Measurements from ENCODE around the gene CLVS2.

CLVS2 gene

GRCh38 chr6:123089226-123089625, 93.2 kb downstream of the CLVS2 start:
- Histone ChIP-seq H3K27me3 (ENCODE audit: insufficient read depth, low read depth) (no peaks in the 10 kb centered on the region), H3K4me1 (ENCODE audit: low read depth, poor library complexity, severe bottlenecking) (peaks cover 13% of the 10 kb centered on the region), H3K9ac (no peak overlapping the region), H3K4me2 (peak overlapping the region; percentile 21; the same call in 1 of the 2 replicates), H3K27ac (peak overlapping the region; percentile 28; the same call in 1 of the 2 replicates), H3K4me3 (IDR thresholded peaks at IDR 0.05; ENCODE audit: insufficient read depth, low read depth, low read length) (no peak overlapping the region), H3K36me3 (ENCODE audit: insufficient read depth) (no peaks in the 10 kb centered on the region), H4K20me1 (ENCODE audit: insufficient read depth) (no peaks in the 10 kb centered on the region), H3K79me2 (ENCODE audit: insufficient read depth, low read depth) (no peaks in the 10 kb centered on the region), H2AFZ (ENCODE audit: low read depth) (peak overlapping the region; percentile 18; the same call in 1 of the 2 replicates)
- TF ChIP-seq CTCF (conservative IDR thresholded peaks at IDR 0.05; ENCODE audit: low read depth, low read length): no peak

- Histone ChIP-seq H3K79me2 (ENCODE audit: insufficient read depth, low read depth) (no peaks in the 10 kb centered on the region), H2AFZ (ENCODE audit: low read depth) (no peak overlapping the region), H3K4me1 (ENCODE audit: low read depth, poor library complexity, severe bottlenecking) (peaks cover 13% of the 10 kb centered on the region), H3K4me2 (no peak overlapping the region), H3K4me3 (IDR thresholded peaks at IDR 0.05; ENCODE audit: insufficient read depth, low read depth, low read length) (no peak overlapping the region), H3K27ac (no peak overlapping the region), H4K20me1 (ENCODE audit: insufficient read depth) (no peaks in the 10 kb centered on the region), H3K9ac (no peak overlapping the region), H3K27me3 (ENCODE audit: insufficient read depth, low read depth) (no peaks in the 10 kb centered on the region), H3K36me3 (ENCODE audit: insufficient read depth) (no peaks in the 10 kb centered on the region)
- TF ChIP-seq CTCF (conservative IDR thresholded peaks at IDR 0.05; ENCODE audit: low read depth, low read length): no peak
Measured at GRCh38 chr6:123091091-123091895, 95.3 kb downstream of the CLVS2 start.

- Histone ChIP-seq H2AFZ (ENCODE audit: low read depth) (no peak overlapping the region), H3K4me3 (IDR thresholded peaks at IDR 0.05; ENCODE audit: insufficient read depth, low read depth, low read length) (no peak overlapping the region), H3K36me3 (ENCODE audit: insufficient read depth) (no peaks in the 10 kb centered on the region), H3K9ac (no peak overlapping the region), H3K27ac (no peak overlapping the region), H3K27me3 (ENCODE audit: insufficient read depth, low read depth) (no peaks in the 10 kb centered on the region), H3K79me2 (ENCODE audit: insufficient read depth, low read depth) (no peaks in the 10 kb centered on the region), H4K20me1 (ENCODE audit: insufficient read depth) (no peaks in the 10 kb centered on the region), H3K4me1 (ENCODE audit: low read depth, poor library complexity, severe bottlenecking) (peaks cover 13% of the 10 kb centered on the region), H3K4me2 (no peak overlapping the region)
- TF ChIP-seq CTCF (conservative IDR thresholded peaks at IDR 0.05; ENCODE audit: low read depth, low read length): no peak
Measured at GRCh38 chr6:123091896-123092271, 95.8 kb downstream of the CLVS2 start.

- H3K4me2 ChIP-seq: no peak overlapping the region
- no peak for TF ChIP-seq CTCF (conservative IDR thresholded peaks at IDR 0.05; ENCODE audit: low read depth, low read length)
- no peak overlapping the region for H3K27ac ChIP-seq
- H4K20me1 ChIP-seq (ENCODE audit: insufficient read depth): no peaks in the 10 kb centered on the region
- no peak overlapping the region for H3K9ac ChIP-seq
- H2AFZ ChIP-seq (ENCODE audit: low read depth): no peak overlapping the region
- no peaks in the 10 kb centered on the region for H3K27me3 ChIP-seq (ENCODE audit: insufficient read depth, low read depth)
- H3K36me3 ChIP-seq (ENCODE audit: insufficient read depth): no peaks in the 10 kb centered on the region
- no peaks in the 10 kb centered on the region for H3K79me2 ChIP-seq (ENCODE audit: insufficient read depth, low read depth)
- H3K4me1 ChIP-seq (ENCODE audit: low read depth, poor library complexity, severe bottlenecking): no peaks in the 10 kb centered on the region
- H3K4me3 ChIP-seq (IDR thresholded peaks at IDR 0.05; ENCODE audit: insufficient read depth, low read depth, low read length): no peak overlapping the region
Measured at GRCh38 chr6:123094795-123095194, 98.8 kb downstream of the CLVS2 start.
